Heart left ventricle (tissue), 13 donors: ENCODE measurements around the gene OVAAL.

Experiments
- POLR2A ChIP-seq, 2 donors: fragments of 450-650 bp; IDR thresholded peaks; one replicate each; pipeline ENCODE4 v1.6.1; 2017; ENCODE audit warnings: antibody characterized with exemption in 2 of 2, mild to moderate bottlenecking in 2 of 2, moderate library complexity in 2 of 2
- TF ChIP-seq, protein P1 (sequence below), 12 donors: fragments of 200-600 bp; sonication (generic) in 4 of 12; IDR thresholded peaks; one replicate each; pipeline versions ENCODE4 v1.5.0 to v1.8.0; 2018 to 2022; ENCODE audit warnings: antibody characterized with exemption in 12 of 12, mild to moderate bottlenecking in 5 of 12
- donor health status: ischemic (EF 13 %, LVEDD 7.1; RV severe dilation, severe dysfunction).
- donor health status: DM: no; HTN: yes; CAD: no.
- donor health status: DM: no; HTN: no; CAD: no.
- donor health status: ischemic (EF 25% LVEDD 6.9; RV normal size, moderate dysfunction).
- donor health status: ischemic (EF 25% LVEDD 5.7; RV mildly dilated, moderate dysfunction).
- donor health status: ischemic (EF 35%, LVEDD 5.7; RV mildly dilated, moderate dysfunction).
- donor health status: nonischemic (EF 11% LVEDD 7.7; RV severe dilation, severe dysfunction).
- donor health status: DM: yes; HTN: yes; CAD: no.
- donor health status: PGD.
- donor health status: ischemic (EF 29% LVEDD 5.4; RV normal size, mild dysfunction).
- donor health status: nonischemic (EF 23%, LVEDD 6.1; RV moderate dilation, normal function).

DNA sequence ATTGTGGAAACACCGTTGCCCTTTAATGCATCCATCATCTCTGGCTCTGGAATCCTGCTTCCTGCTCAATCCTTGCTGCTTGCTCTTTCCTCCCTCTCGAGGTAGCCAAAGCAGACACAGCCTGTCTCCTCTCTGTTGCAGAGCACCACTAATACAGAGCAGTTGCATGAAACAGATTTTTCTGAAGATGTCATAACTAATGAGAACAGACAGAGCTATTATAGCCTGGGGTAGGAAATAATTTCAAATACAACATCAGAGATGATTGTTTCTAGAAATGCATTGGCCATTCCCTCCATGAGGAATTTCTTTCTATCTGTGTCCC, 33.1 kb upstream of the OVAAL start:
- TF ChIP-seq, protein P1, sequence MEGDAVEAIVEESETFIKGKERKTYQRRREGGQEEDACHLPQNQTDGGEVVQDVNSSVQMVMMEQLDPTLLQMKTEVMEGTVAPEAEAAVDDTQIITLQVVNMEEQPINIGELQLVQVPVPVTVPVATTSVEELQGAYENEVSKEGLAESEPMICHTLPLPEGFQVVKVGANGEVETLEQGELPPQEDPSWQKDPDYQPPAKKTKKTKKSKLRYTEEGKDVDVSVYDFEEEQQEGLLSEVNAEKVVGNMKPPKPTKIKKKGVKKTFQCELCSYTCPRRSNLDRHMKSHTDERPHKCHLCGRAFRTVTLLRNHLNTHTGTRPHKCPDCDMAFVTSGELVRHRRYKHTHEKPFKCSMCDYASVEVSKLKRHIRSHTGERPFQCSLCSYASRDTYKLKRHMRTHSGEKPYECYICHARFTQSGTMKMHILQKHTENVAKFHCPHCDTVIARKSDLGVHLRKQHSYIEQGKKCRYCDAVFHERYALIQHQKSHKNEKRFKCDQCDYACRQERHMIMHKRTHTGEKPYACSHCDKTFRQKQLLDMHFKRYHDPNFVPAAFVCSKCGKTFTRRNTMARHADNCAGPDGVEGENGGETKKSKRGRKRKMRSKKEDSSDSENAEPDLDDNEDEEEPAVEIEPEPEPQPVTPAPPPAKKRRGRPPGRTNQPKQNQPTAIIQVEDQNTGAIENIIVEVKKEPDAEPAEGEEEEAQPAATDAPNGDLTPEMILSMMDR (IDR thresholded peaks at IDR 0.05) = no peak
- TF ChIP-seq POLR2A (IDR thresholded peaks at IDR 0.05) = no peak
